Measurements from ENCODE around the gene SNX14.
"Not testable (repeated sequence)": the region's sequence is repeated elsewhere in the genome, so short reads cannot be mapped to it uniquely, and the experiment has no call there.

SNX14 gene

DNA sequence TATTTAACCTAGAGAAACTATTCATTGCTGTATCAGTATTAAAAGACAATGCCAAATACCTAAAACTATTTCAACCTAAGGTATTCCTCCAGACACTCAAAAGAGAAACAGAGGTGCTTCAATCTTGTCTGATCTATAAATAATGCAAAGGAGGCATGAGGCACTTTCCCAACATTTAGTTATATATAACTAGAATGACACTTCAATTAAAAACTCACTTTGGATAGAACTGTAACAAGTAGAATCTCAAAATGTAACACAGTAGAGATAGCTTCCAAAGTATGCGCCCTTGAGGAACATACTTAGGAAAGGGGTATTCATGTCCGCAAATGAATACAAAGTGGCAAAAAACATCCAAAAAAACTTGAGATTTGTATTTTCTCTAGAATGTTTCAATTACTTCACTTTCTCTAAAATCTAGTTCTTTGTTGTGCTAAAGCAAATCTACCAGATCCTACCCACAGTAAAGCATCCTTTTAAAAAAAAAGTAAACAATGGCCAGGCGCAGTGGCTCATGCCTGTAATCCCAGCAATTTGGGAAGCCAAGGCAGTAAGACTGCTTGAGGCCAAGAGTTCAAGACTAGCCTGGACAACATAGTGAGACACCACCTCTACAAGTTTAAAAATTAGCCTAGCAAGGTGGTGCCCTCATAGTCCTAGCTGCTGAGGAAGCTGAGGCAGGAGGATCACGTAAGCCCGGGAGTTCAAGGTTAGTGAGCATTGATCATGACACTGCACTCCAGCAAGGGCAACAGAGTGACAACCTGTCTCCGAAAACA is 38.7 kb upstream of the SNX14 start:
- no peak for DNase-seq (ENCODE audit: extremely low read depth, low read depth)
- H3K4me3 ChIP-seq (replicated peaks; ENCODE audit: low read depth, low read length): no peak overlapping the region
- TF ChIP-seq, protein P1, sequence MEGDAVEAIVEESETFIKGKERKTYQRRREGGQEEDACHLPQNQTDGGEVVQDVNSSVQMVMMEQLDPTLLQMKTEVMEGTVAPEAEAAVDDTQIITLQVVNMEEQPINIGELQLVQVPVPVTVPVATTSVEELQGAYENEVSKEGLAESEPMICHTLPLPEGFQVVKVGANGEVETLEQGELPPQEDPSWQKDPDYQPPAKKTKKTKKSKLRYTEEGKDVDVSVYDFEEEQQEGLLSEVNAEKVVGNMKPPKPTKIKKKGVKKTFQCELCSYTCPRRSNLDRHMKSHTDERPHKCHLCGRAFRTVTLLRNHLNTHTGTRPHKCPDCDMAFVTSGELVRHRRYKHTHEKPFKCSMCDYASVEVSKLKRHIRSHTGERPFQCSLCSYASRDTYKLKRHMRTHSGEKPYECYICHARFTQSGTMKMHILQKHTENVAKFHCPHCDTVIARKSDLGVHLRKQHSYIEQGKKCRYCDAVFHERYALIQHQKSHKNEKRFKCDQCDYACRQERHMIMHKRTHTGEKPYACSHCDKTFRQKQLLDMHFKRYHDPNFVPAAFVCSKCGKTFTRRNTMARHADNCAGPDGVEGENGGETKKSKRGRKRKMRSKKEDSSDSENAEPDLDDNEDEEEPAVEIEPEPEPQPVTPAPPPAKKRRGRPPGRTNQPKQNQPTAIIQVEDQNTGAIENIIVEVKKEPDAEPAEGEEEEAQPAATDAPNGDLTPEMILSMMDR (IDR thresholded peaks at IDR 0.05; ENCODE audit: low read depth, low read length, missing control alignments): no peak

DNA sequence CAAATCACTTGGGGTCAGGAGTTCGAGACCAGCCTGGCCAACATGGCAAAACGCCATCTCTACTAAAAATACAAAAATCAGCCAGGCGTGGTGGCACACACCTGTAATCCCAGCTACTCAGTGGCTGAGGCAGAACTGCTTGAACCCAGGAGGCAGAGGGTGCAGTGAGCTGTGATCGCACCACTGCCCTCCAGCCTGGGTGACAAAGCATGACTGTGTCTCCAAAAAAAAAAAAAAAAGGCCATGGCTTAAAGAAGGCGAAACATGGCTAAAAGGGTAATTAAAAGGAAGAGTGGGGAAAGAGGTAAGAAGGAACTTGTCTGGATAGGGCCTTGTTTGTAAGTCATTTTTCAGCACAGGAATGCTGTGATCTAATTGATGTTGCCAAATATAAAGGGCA is 37.5 kb upstream of the SNX14 start:
- not testable (repeated sequence) for DNase-seq (ENCODE audit: extremely low read depth, low read depth); H3K4me3 ChIP-seq (replicated peaks; ENCODE audit: low read depth, low read length)

DNA sequence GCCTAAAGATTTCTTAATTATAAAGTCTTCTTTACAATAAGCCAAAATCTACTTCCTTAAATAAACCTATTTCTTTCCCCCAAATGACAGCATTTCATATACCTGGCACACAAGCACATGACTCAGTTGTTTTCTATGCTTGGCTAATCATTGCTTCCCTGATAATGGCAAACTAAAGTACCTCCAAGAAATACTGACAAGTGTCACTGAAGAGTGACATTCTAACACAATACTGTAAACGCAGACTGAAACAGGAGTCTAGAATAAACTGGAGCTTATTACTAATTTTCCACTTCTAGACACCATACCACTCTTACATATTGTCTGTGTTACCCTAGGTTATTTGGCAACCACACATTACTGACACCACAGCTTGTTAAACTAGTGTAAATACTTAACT is 34.7 kb upstream of the SNX14 start:
- H3K4me3 ChIP-seq (replicated peaks; ENCODE audit: low read depth, low read length): no peak overlapping the region
- no peak for DNase-seq (ENCODE audit: extremely low read depth, low read depth)
- TF ChIP-seq, protein P1 (IDR thresholded peaks at IDR 0.05; ENCODE audit: low read depth, low read length, missing control alignments): no peak

DNA sequence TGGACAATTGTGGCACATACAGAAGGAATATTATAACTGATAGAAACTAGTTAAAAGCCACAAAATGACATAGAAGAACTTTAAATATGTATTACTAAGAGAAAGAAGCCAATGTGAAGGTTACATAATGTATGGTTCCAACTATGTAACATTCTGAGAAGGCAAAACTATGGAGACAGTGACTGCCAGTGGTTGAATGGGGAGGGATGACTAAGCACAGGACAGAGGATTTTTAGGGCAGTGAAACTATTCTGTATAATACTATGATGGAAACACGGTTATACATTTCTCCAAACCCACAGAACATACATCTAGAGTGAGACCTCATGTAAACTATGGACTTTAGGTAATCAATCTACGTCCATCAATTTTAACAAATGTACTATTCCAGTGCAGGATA is 26.6 kb upstream of the SNX14 start:
- TF ChIP-seq, protein P1 (IDR thresholded peaks at IDR 0.05; ENCODE audit: low read depth, low read length, missing control alignments): no peak
- DNase-seq (ENCODE audit: extremely low read depth, low read depth): no peak
- H3K4me3 ChIP-seq (replicated peaks; ENCODE audit: low read depth, low read length): no peak overlapping the region

DNA sequence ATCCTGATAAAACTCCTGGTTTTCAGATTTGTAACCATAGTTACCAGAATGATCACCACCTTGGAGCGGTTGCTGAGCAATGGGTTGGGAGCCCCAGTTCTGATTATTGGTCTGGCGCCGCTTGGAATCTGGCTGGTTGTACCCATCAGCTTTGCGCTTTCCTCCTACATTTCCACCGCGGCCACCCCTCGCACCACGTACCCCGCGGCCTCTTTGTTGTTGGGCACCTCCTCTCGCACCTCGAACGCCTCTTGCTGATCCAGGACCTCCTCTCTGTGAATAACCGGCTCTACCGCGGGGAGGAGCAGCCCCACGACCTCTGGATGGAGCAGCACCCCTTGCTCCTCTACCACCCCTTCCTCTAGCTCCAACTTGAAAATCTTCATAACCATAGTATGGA is 21.1 kb upstream of the SNX14 start:
- no peak overlapping the region for H3K4me3 ChIP-seq (replicated peaks; ENCODE audit: low read depth, low read length)
- TF ChIP-seq, protein P1 (IDR thresholded peaks at IDR 0.05; ENCODE audit: low read depth, low read length, missing control alignments): no peak
- no peak for DNase-seq (ENCODE audit: extremely low read depth, low read depth)

DNA sequence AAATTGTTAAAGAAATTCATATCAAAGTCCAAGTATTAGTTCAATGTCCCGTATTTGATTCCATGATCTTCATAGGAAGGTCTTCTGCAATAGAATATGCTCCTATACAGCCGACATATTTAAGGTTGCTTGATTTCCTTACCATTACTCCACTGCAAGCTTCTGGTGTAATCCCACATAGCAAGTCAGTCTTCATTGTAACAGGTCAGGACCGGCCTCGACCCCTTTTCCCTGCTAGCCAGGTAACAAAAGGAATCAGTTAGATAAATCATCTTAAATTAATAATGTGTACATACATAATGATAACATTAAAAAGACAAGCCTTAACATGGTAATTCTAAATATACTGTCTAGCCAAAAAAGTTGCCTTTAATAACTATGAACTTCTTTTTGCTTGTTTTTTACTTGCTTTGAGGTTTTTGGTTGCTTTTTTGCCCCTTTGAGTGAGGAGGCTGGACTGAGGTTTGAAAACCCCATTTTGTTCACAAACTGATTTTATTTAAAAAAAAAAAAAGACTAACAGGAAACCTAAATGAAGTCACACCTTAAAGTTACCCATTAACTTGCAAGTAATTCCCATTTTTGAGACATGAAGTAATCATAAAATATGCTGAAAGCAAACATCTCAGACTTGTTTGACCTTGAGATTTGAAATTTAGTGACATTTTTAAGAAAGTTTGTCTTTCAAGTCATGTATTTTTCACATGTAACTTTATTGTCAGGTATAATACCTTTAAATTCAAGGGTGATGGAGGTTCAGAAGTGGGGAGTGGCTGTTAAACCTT is 19.2 kb upstream of the SNX14 start:
- TF ChIP-seq, protein P1 (IDR thresholded peaks at IDR 0.05; ENCODE audit: low read depth, low read length, missing control alignments): no peak
- H3K4me3 ChIP-seq (replicated peaks; ENCODE audit: low read depth, low read length): no peak overlapping the region
- DNase-seq (ENCODE audit: extremely low read depth, low read depth): no peak

DNA sequence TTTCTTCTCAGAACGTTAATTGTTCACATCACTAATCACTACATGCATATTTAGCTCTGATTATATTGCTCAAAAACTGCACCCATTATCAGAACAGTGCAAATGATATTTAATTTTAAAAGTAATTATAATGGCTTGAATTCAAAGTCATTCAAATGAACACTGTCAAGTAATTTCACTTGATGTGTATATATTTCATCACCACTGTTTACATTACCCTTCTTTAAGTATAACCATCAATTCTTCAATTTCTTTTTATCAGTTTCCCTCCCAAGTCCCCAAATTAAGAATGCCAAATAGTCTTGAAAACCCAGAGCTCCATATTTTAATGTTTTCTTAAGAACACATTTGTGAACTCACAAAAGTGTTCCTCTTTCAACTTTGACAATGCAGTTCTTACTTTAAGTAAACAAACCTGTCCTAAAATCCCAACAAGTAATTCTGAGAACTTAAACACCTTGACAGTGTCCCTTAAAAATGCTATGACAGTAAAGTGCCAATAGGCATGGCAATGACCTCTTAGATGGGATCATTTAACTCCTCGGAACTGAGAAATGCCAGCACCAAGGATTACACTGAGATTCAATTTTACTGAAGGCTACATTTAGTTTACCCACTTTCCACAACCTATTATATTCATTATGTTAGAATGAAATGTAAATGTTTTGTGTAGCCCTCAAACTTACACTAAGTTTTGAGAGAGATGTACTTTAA is 16.7 kb upstream of the SNX14 start:
- DNase-seq (ENCODE audit: extremely low read depth, low read depth): no peak
- H3K4me3 ChIP-seq (replicated peaks; ENCODE audit: low read depth, low read length): no peak overlapping the region
- TF ChIP-seq, protein P1 (IDR thresholded peaks at IDR 0.05; ENCODE audit: low read depth, low read length, missing control alignments): no peak

All from HFF-Myc (cell line).